ENCODE data around the gene GALNT8.

DNA sequence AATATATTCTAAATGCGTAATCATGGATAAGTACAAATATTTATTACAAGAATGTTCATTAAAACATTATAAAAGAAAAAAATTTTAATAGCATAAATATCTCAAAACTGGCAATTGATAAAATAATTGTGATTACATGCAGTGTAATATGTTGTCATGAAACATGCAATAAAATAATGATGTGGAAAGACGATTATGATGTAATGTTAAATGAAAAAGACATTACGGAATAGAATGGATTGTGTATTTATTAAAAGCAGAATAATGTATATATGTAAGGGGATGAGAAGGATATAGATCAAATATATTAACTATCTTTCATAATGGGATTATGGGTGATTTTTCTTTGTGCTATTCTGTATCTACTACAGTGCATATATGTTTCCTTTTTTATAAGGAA lies 38.5 kb upstream of the GALNT8 start:
- TF ChIP-seq, protein P1, sequence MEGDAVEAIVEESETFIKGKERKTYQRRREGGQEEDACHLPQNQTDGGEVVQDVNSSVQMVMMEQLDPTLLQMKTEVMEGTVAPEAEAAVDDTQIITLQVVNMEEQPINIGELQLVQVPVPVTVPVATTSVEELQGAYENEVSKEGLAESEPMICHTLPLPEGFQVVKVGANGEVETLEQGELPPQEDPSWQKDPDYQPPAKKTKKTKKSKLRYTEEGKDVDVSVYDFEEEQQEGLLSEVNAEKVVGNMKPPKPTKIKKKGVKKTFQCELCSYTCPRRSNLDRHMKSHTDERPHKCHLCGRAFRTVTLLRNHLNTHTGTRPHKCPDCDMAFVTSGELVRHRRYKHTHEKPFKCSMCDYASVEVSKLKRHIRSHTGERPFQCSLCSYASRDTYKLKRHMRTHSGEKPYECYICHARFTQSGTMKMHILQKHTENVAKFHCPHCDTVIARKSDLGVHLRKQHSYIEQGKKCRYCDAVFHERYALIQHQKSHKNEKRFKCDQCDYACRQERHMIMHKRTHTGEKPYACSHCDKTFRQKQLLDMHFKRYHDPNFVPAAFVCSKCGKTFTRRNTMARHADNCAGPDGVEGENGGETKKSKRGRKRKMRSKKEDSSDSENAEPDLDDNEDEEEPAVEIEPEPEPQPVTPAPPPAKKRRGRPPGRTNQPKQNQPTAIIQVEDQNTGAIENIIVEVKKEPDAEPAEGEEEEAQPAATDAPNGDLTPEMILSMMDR (IDR thresholded peaks at IDR 0.05), result no peak
- TF ChIP-seq POLR2A (IDR thresholded peaks at IDR 0.05), result no peak
- TF ChIP-seq POLR2AphosphoS5 (IDR thresholded peaks at IDR 0.05; ENCODE audit: insufficient read depth in 1 of 2, low read depth in 1 of 2), result no peak
